Tibial nerve (tissue), 4 donors: Measurements from ENCODE around the gene TMEM245. TPM values are rescaled to one million over a fixed set of nuclear protein-coding genes. Genes with fewer than 3 reads are reported as not detected.

ENCODE experiments used
- DNase-seq, 2 donors: peaks; one replicate each; pipeline ENCODE4 v3.0.0-alpha.2; 2019; ENCODE audit warnings: low spot score in 2 of 2
- H3K27ac ChIP-seq, 4 donors: fragments of 200-600 bp; sonication (generic) in 3 of 4; one replicate each; pipeline ENCODE4 v1.5.1; 2017 to 2019; ENCODE audit warnings: mild to moderate bottlenecking in 1 of 4
- H3K27me3 ChIP-seq, 2 donors: fragments of 200-600 bp; sonication (generic) in 1 of 2; one replicate each; pipeline versions ENCODE4 v1.5.1 to v1.6.0; 2017 to 2019
- H3K36me3 ChIP-seq, 3 donors: fragments of 200-600 bp; sonication (generic); one replicate each; pipeline ENCODE4 v1.5.1; 2018 to 2019
- H3K4me1 ChIP-seq, 4 donors: fragments of 200-600 bp; sonication (generic) in 3 of 4; one replicate each; pipeline ENCODE4 v1.5.1; 2017 to 2019
- H3K4me3 ChIP-seq, 4 donors: fragments of 200-600 bp; sonication (generic) in 3 of 4; one replicate each; pipeline ENCODE4 v1.5.1; 2017 to 2019; ENCODE audit warnings: mild to moderate bottlenecking in 1 of 4, moderate library complexity in 1 of 4
- H3K9me3 ChIP-seq, 4 donors: fragments of 200-600 bp; sonication (generic) in 3 of 4; one replicate each; pipeline ENCODE4 v1.5.1; 2017 to 2019
- CTCF ChIP-seq, 5 experiments: fragments of 200-600 bp in 3 of 5; fragments of 450-650 bp in 2 of 5; sonication (generic) in 3 of 5; IDR thresholded peaks; one replicate each; pipeline ENCODE4 v1.5.1; 2016 to 2019; ENCODE audit warnings: antibody characterized with exemption in 5 of 5, mild to moderate bottlenecking in 3 of 5, moderate library complexity in 2 of 5
- EP300 ChIP-seq, 2 donors: sonication (generic); formaldehyde crosslinking; IDR thresholded peaks; one replicate each; pipeline ENCODE4 v1.6.1; 2017; ENCODE audit warnings: antibody characterized with exemption in 2 of 2, mild to moderate bottlenecking in 1 of 2
- POLR2A ChIP-seq, 2 donors: fragments of 450-650 bp; IDR thresholded peaks; one replicate each; pipeline ENCODE4 v1.6.1; 2017; ENCODE audit warnings: antibody characterized with exemption in 2 of 2, mild to moderate bottlenecking in 2 of 2, moderate library complexity in 2 of 2
- WGBS, 2 donors: methylation state at CpG; one replicate each; pipeline ENCODE4 v1.1.5; 2018; 5-methylcytosine and 5-hydroxymethylcytosine counted together
- total RNA-seq, 4 donors: library from RNA; depleted of rRNA; stranded (reverse); fragments of >200 nt; gene quantifications; one replicate each; pipeline ENCODE4 v1.1.0, GENCODE V29; 2016

Gene TMEM245
- total RNA-seq, 4 donors from 2014 or later = 51.6 to 100 (median 89.5) TPM

- Histone ChIP-seq H3K36me3 (peaks cover 0 to 33% (median 0%) of the 10 kb centered on the region in 3 donors), H3K4me1 (peaks cover 0 to 59% (median 17%) of the 10 kb centered on the region in 4 donors), H3K27me3 (no peaks in the 10 kb centered on the region), H3K27ac (peak overlapping the region in 2 of 4 donors; percentile 66 to 89), H3K9me3 (no peaks in the 10 kb centered on the region), H3K4me3 (no peak overlapping the region)
- no peak for TF ChIP-seq EP300 (IDR thresholded peaks at IDR 0.05)
- no peak for TF ChIP-seq CTCF (IDR thresholded peaks at IDR 0.05)
- no peak for TF ChIP-seq POLR2A (IDR thresholded peaks at IDR 0.05)
- DNase-seq = no peak
- 78% methylated on average over 4 of the region's 4 CpGs for WGBS, 2 donors
Measured at GRCh38 chr9:109037946-109038715, 81.6 kb downstream of the TMEM245 start.

GRCh38 chr9:109036744-109037680 is 82.7 kb downstream of the TMEM245 start:
- H3K9me3 ChIP-seq = no peaks in the 10 kb centered on the region
- DNase-seq = no peak
- TF ChIP-seq CTCF (IDR thresholded peaks at IDR 0.05) = no peak
- no peak for TF ChIP-seq POLR2A (IDR thresholded peaks at IDR 0.05)
- WGBS, 2 donors = 74 to 80% methylated on average over 6 of the region's 6 CpGs
- peaks cover 0 to 33% (median 0%) of the 10 kb centered on the region in 3 donors for H3K36me3 ChIP-seq
- H3K27ac ChIP-seq = peak overlapping the region; percentile 30 to 89 (median 48)
- H3K4me1 ChIP-seq = peaks cover 0 to 62% (median 17%) of the 10 kb centered on the region in 4 donors
- no peak overlapping the region for H3K4me3 ChIP-seq
- no peaks in the 10 kb centered on the region for H3K27me3 ChIP-seq

- WGBS, 2 donors = 22 to 26% methylated on average over 2 of the region's 2 CpGs
- Histone ChIP-seq H3K36me3 (peaks cover 0 to 24% (median 2%) of the 10 kb centered on the region in 3 donors), H3K27me3 (no peaks in the 10 kb centered on the region), H3K4me1 (peaks cover 0 to 62% (median 17%) of the 10 kb centered on the region in 4 donors), H3K9me3 (no peaks in the 10 kb centered on the region), H3K4me3 (no peak overlapping the region), H3K27ac (peak overlapping the region; percentile 15 to 89 (median 48))
- peak; percentile 33 to 79 for TF ChIP-seq EP300 (IDR thresholded peaks at IDR 0.05)
- no peak for TF ChIP-seq CTCF (IDR thresholded peaks at IDR 0.05)
- no peak for TF ChIP-seq POLR2A (IDR thresholded peaks at IDR 0.05)
- DNase-seq = peak; percentile 45 to 75
Measured at GRCh38 chr9:109035684-109036423, 83.9 kb downstream of the TMEM245 start.

- Histone ChIP-seq H3K4me1 (peaks cover 0 to 55% (median 15%) of the 10 kb centered on the region in 4 donors), H3K27me3 (no peaks in the 10 kb centered on the region), H3K27ac (peak overlapping the region in 3 of 4 donors; percentile 13 to 89 (median 66)), H3K4me3 (no peak overlapping the region), H3K9me3 (no peaks in the 10 kb centered on the region), H3K36me3 (peaks cover 0 to 18% (median 2%) of the 10 kb centered on the region in 3 donors)
- TF ChIP-seq EP300 (IDR thresholded peaks at IDR 0.05) = no peak
- no peak for TF ChIP-seq POLR2A (IDR thresholded peaks at IDR 0.05)
- no peak for TF ChIP-seq CTCF (IDR thresholded peaks at IDR 0.05)
- WGBS, 2 donors = 77 to 82% methylated on average over 6 of the region's 6 CpGs
- no peak for DNase-seq
Measured at GRCh38 chr9:109033941-109034700, 85.6 kb downstream of the TMEM245 start.
